ENCODE measurements around the gene SCYGR2. TPM values are rescaled to one million over a fixed set of nuclear protein-coding genes. Genes with fewer than 3 reads are reported as not detected.

Gene SCYGR2
- total and polyA plus RNA-seq, 2 of the 8 experiments (the other 6 are each of a cell fraction or from before 2014, with no cell fraction given), result not detected

GRCh38 chr2:227630322-227630721 lies 31.6 kb downstream of the SCYGR2 start:
- Histone ChIP-seq H3K36me3 (ENCODE audit: control insufficient read depth in 2 of 4, insufficient read depth in 4 of 4, low read length in 3 of 4) (no peaks in the 10 kb centered on the region), H4K8ac (ENCODE audit: extremely low read depth, insufficient read depth, low read length) (no peak overlapping the region), H4K20me1 (replicated peaks in 1 of 2; ENCODE audit: control insufficient read depth in 1 of 2, insufficient read depth in 2 of 2, low read length in 2 of 2) (no peaks in the 10 kb centered on the region), H4K5ac (ENCODE audit: insufficient read length, low read depth, low read length) (no peak overlapping the region), H3K79me1 (ENCODE audit: low read depth, low read length) (no peaks in the 10 kb centered on the region), H3K9me3 (ENCODE audit: insufficient read depth in 2 of 2, low read depth in 1 of 2, low read length in 1 of 2) (no peaks in the 10 kb centered on the region), H3K79me2 (ENCODE audit: control insufficient read depth in 1 of 2, insufficient read depth in 2 of 2, low read length in 2 of 2) (no peaks in the 10 kb centered on the region), H3K18ac (ENCODE audit: extremely low read depth, low read length) (no peak overlapping the region), H3K14ac (ENCODE audit: insufficient read length) (no peak overlapping the region), H3K27ac (ENCODE audit: low read depth, low read length) (no peak overlapping the region), H3K4me3 (ENCODE audit: extremely low read depth in 1 of 4, insufficient read depth in 2 of 4, low read depth in 3 of 4, low read length in 4 of 4) (no peak overlapping the region), H3K23me2 (ENCODE audit: low read depth, low read length) (no peaks in the 10 kb centered on the region), H3K56ac (replicated peaks; ENCODE audit: insufficient read length, low read depth, low read length) (no peak overlapping the region), H3K4ac (replicated peaks; ENCODE audit: insufficient read length, low read depth, low read length) (no peak overlapping the region), H3K4me1 (replicated peaks in 1 of 4; ENCODE audit: control insufficient read depth in 3 of 4, insufficient read depth in 4 of 4, low read length in 3 of 4) (no peaks in the 10 kb centered on the region), H2BK120ac (replicated peaks; ENCODE audit: low read depth, low read length) (no peak overlapping the region), H3K27me3 (replicated peaks in 1 of 4; ENCODE audit: control insufficient read depth in 3 of 4, extremely low read depth in 1 of 4, insufficient read depth in 3 of 4, low read length in 3 of 4) (no peaks in the 10 kb centered on the region), H3K23ac (ENCODE audit: insufficient read length) (no peak overlapping the region), H2AFZ (ENCODE audit: low read length) (no peak overlapping the region), H2AK5ac (ENCODE audit: low read depth, low read length) (no peak overlapping the region), H2BK5ac (ENCODE audit: low read depth, low read length) (no peak overlapping the region), H4K91ac (replicated peaks; ENCODE audit: insufficient read length, low read length) (no peak overlapping the region), H2BK12ac (ENCODE audit: low read depth, low read length) (no peak overlapping the region), H3K4me2 (ENCODE audit: insufficient read depth in 1 of 2, low read depth in 2 of 2, low read length in 2 of 2) (no peak overlapping the region), H3K9ac (replicated peaks in 1 of 4; ENCODE audit: extremely low read depth in 1 of 4, low read depth in 3 of 4, low read length in 3 of 4) (no peak overlapping the region), H2BK15ac (ENCODE audit: low read length) (no peak overlapping the region), H2BK20ac (ENCODE audit: low read length) (no peak overlapping the region)
- TF ChIP-seq CBX8 (IDR thresholded peaks at IDR 0.05; ENCODE audit: borderline replicate concordance, low read depth, low read length) (no peak), GTF2F1 (IDR thresholded peaks at IDR 0.05; ENCODE audit: borderline replicate concordance, low read depth, low read length) (no peak), MAX (IDR thresholded peaks at IDR 0.05) (no peak), RNF2 (IDR thresholded peaks at IDR 0.05; ENCODE audit: borderline replicate concordance, low read depth, low read length, missing control alignments, poor library complexity, severe bottlenecking) (no peak), SIRT6 (IDR thresholded peaks at IDR 0.05; ENCODE audit: low read length) (no peak), SP4 (IDR thresholded peaks at IDR 0.05; ENCODE audit: low read length) (no peak), SP1 (IDR thresholded peaks at IDR 0.05; ENCODE audit: low read depth, low read length) (no peak), CBX5 (IDR thresholded peaks at IDR 0.05; ENCODE audit: low read depth, low read length) (no peak), SIX5 (IDR thresholded peaks at IDR 0.05; ENCODE audit: low read depth, low read length) (no peak), TEAD4 (IDR thresholded peaks at IDR 0.05; ENCODE audit: low read depth, low read length) (no peak), KDM5A (IDR thresholded peaks at IDR 0.05; ENCODE audit: low read length) (no peak), SUZ12 (IDR thresholded peaks at IDR 0.05; ENCODE audit: low read length) (no peak), BCL11A (IDR thresholded peaks at IDR 0.05; ENCODE audit: low read depth in 2 of 2, low read length in 2 of 2) (no peak), TCF12 (IDR thresholded peaks at IDR 0.05; ENCODE audit: low read depth, low read length) (no peak), SIN3A (conservative IDR thresholded peaks at IDR 0.05 in 1 of 2, IDR thresholded peaks at IDR 0.05 in 1 of 2; ENCODE audit: low read depth in 1 of 2, low read length in 2 of 2) (no peak), TBP (IDR thresholded peaks at IDR 0.05; ENCODE audit: low read depth, low read length) (no peak)
- ChIA-PET POLR2A (ENCODE audit: partially characterized antibody) (no interaction called here), CTCF (ENCODE audit: partially characterized antibody) (interaction anchor here (1.0 to 1.6 kb wide), 4 partner anchors 9 to 232 kb away, joined by 3 to 4 read pairs (median 4); no protein-coding TSS in a partner anchor)
- DNase-seq (ENCODE audit: low read depth in 1 of 2, low spot score in 2 of 2) (no peak), FAIRE-seq (no peak)
- 98% methylated on average over 3 of the region's 3 CpGs; no CpG with 5 or more reads in 1 of the 2 experiments for whole genome bisulfite sequencing, 2 experiments (ENCODE audit: extremely low coverage in 1 of 2, insufficient coverage in 1 of 2, insufficient read length in 1 of 2, insufficient replicate concordance in 2 of 2, low coverage in 1 of 2, low lambda C conversion rate in 2 of 2, missing lambda C conversion rate in 1 of 2)
